ENCODE results near the gene VENTX. TPM values are rescaled to one million over a fixed set of nuclear protein-coding genes. Genes with fewer than 3 reads are reported as not detected.

Gene VENTX
- not detected in 3 replicates for total RNA-seq
- long read RNA-seq = 0 reads

GRCh38 chr10:133237588-133238465 is at the start of gene VENTX:
VENTX (plus strand) TSS chr10:133237855; CDS start chr10:133237915, 60 bp downstream.
- H3K4me3 Mint-ChIP-seq (ENCODE audit: unreplicated experiment) = no peak within 1 kb of the TSS
- no peak within 1 kb of the TSS for H3K27ac Mint-ChIP-seq (ENCODE audit: unreplicated experiment)
- TF ChIP-seq CTCF (IDR thresholded peaks at IDR 0.05) = no peak
- no peaks in the 10 kb centered on the region for H3K9me3 Mint-ChIP-seq (ENCODE audit: low read depth)
- H3K27me3 Mint-ChIP-seq (ENCODE audit: low read depth) = peaks cover 55% of the 10 kb centered on the region
- no peaks in the 10 kb centered on the region for H3K4me1 Mint-ChIP-seq (ENCODE audit: low read depth)
- no peaks in the 10 kb centered on the region for H3K36me3 Mint-ChIP-seq (ENCODE audit: low read depth)
- DNase-seq (ENCODE audit: low spot score) = no peak

GRCh38 chr10:133187906-133188681 is 49.6 kb upstream of the VENTX start:
- DNase-seq (ENCODE audit: low spot score) = peak; percentile 91
- peaks cover 38% of the 10 kb centered on the region for H3K27me3 Mint-ChIP-seq (ENCODE audit: low read depth)
- no peak overlapping the region for H3K4me3 Mint-ChIP-seq (ENCODE audit: unreplicated experiment)
- peaks cover 10% of the 10 kb centered on the region for H3K9me3 Mint-ChIP-seq (ENCODE audit: low read depth)
- H3K36me3 Mint-ChIP-seq (ENCODE audit: low read depth) = peaks cover 4% of the 10 kb centered on the region
- no peak overlapping the region for H3K27ac Mint-ChIP-seq (ENCODE audit: unreplicated experiment)
- TF ChIP-seq CTCF (IDR thresholded peaks at IDR 0.05) = no peak
- no peaks in the 10 kb centered on the region for H3K4me1 Mint-ChIP-seq (ENCODE audit: low read depth)

GRCh38 chr10:133189256-133189655 is 48.4 kb upstream of the VENTX start:
- no peak for DNase-seq (ENCODE audit: low spot score)
- Mint-ChIP-seq H3K36me3 (ENCODE audit: low read depth) (peaks cover 6% of the 10 kb centered on the region), H3K4me3 (ENCODE audit: unreplicated experiment) (no peak overlapping the region), H3K27ac (ENCODE audit: unreplicated experiment) (no peak overlapping the region), H3K4me1 (ENCODE audit: low read depth) (no peaks in the 10 kb centered on the region), H3K27me3 (ENCODE audit: low read depth) (peaks cover 44% of the 10 kb centered on the region), H3K9me3 (ENCODE audit: low read depth) (peaks cover 19% of the 10 kb centered on the region)
- no peak for TF ChIP-seq CTCF (IDR thresholded peaks at IDR 0.05)

- Mint-ChIP-seq H3K4me1 (ENCODE audit: low read depth) (no peaks in the 10 kb centered on the region), H3K36me3 (ENCODE audit: low read depth) (peaks cover 6% of the 10 kb centered on the region)
- no peak for TF ChIP-seq CTCF (IDR thresholded peaks at IDR 0.05)
Measured at GRCh38 chr10:133189726-133190125, 47.9 kb upstream of the VENTX start.

GRCh38 chr10:133190225-133190624 is 47.4 kb upstream of the VENTX start:
- H3K9me3 Mint-ChIP-seq (ENCODE audit: low read depth) = peaks cover 19% of the 10 kb centered on the region
- H3K4me1 Mint-ChIP-seq (ENCODE audit: low read depth) = no peaks in the 10 kb centered on the region
- H3K27ac Mint-ChIP-seq (ENCODE audit: unreplicated experiment) = no peak overlapping the region
- H3K4me3 Mint-ChIP-seq (ENCODE audit: unreplicated experiment) = no peak overlapping the region
- peaks cover 6% of the 10 kb centered on the region for H3K36me3 Mint-ChIP-seq (ENCODE audit: low read depth)
- no peak for DNase-seq (ENCODE audit: low spot score)
- no peak for TF ChIP-seq CTCF (IDR thresholded peaks at IDR 0.05)
- peaks cover 45% of the 10 kb centered on the region for H3K27me3 Mint-ChIP-seq (ENCODE audit: low read depth)

More at GRCh38 chr10:133189726-133190125, 47.9 kb upstream of the VENTX start:
- Mint-ChIP-seq H3K9me3 (ENCODE audit: low read depth) (peaks cover 19% of the 10 kb centered on the region), H3K27ac (ENCODE audit: unreplicated experiment) (no peak overlapping the region), H3K4me3 (ENCODE audit: unreplicated experiment) (no peak overlapping the region), H3K27me3 (ENCODE audit: low read depth) (peaks cover 44% of the 10 kb centered on the region)
- DNase-seq (ENCODE audit: low spot score) = no peak

Measured in chondrocyte (in vitro differentiated cells).